SK-N-SH treated with all-trans-retinoic acid at 6 μM for 48 hours (cell line): ENCODE results near the gene DEDD2.
"Not testable (repeated sequence)": the region's sequence is repeated elsewhere in the genome, so short reads cannot be mapped to it uniquely, and the experiment has no call there.

ENCODE experiments used
- ATAC-seq: fragments of 200-7000 bp; cut with Tn5 transposase; 3 replicates; pipeline ENCODE4 v1.9.1; 2020; ENCODE audit warnings: mild to moderate bottlenecking, moderate library complexity
- ARNTL ChIP-seq: fragments of 450-650 bp; formaldehyde crosslinking; IDR thresholded peaks from 2 replicates; pipeline ENCODE4 v1.5.0; 2020; ENCODE audit warnings: low read depth, mild to moderate bottlenecking, moderate library complexity, borderline replicate concordance
- BACH2 ChIP-seq: fragments of 250-450 bp; sonication (Bioruptor Pico); IDR thresholded peaks from 2 replicates; pipeline ENCODE4 v1.9.0; 2021; ENCODE audit warnings: mild to moderate bottlenecking, borderline replicate concordance
- CSDC2 ChIP-seq: fragments of 250-450 bp; sonication (Bioruptor Pico); IDR thresholded peaks from 2 replicates; pipeline ENCODE4 v1.5.0; 2020; ENCODE audit warnings: mild to moderate bottlenecking, moderate library complexity
- CSRNP3 ChIP-seq: fragments of 250-450 bp; sonication (Bioruptor Pico); IDR thresholded peaks from 2 replicates; pipeline ENCODE4 v1.5.1; 2021; ENCODE audit warnings: mild to moderate bottlenecking, moderate library complexity
- GLIS3 ChIP-seq: fragments of 250-450 bp; sonication (Bioruptor Pico); IDR thresholded peaks from 2 replicates; pipeline ENCODE4 v1.5.0; 2020; ENCODE audit warnings: mild to moderate bottlenecking, moderate library complexity
- ISL1 ChIP-seq: fragments of 250-450 bp; sonication (Bioruptor Pico); IDR thresholded peaks from 2 replicates; pipeline ENCODE4 v2.1.2; 2022; ENCODE audit warnings: mild to moderate bottlenecking, moderate library complexity
- OSR1 ChIP-seq: fragments of 250-450 bp; sonication (Bioruptor Pico); IDR thresholded peaks from 2 replicates; pipeline ENCODE4 v1.8.0; 2022; ENCODE audit warnings: moderate library complexity, mild to moderate bottlenecking, inconsistent platforms
- PATZ1 ChIP-seq: fragments of 250-450 bp; sonication (Bioruptor Pico); IDR thresholded peaks from 2 replicates; pipeline ENCODE4 v1.8.0; 2020; ENCODE audit warnings: mild to moderate bottlenecking, moderate library complexity, borderline replicate concordance
- POU6F1 ChIP-seq: fragments of 250-450 bp; sonication (Bioruptor Pico); IDR thresholded peaks from 2 replicates; pipeline ENCODE4 v1.8.0; 2021; ENCODE audit warnings: low read depth, mild to moderate bottlenecking, moderate library complexity, borderline replicate concordance
- PPARA ChIP-seq: fragments of 250-450 bp; sonication (Bioruptor Pico); IDR thresholded peaks from 2 replicates; pipeline ENCODE4 v1.5.0; 2020; ENCODE audit warnings: mild to moderate bottlenecking, borderline replicate concordance
- RARB ChIP-seq: fragments of 250-450 bp; sonication (Bioruptor Pico); IDR thresholded peaks from 2 replicates; pipeline ENCODE4 v1.8.0; 2021; ENCODE audit warnings: mild to moderate bottlenecking, moderate library complexity
- TCF4 ChIP-seq: fragments of 250-450 bp; sonication (Bioruptor Pico); IDR thresholded peaks from 2 replicates; pipeline ENCODE4 v1.8.0; 2021; ENCODE audit warnings: mild to moderate bottlenecking, moderate library complexity, borderline replicate concordance
- TOX ChIP-seq: fragments of 250-450 bp; sonication (Bioruptor Pico); IDR thresholded peaks from 2 replicates; pipeline ENCODE4 v1.8.0; 2021; ENCODE audit warnings: mild to moderate bottlenecking, moderate library complexity, borderline replicate concordance
- ZC3H10 ChIP-seq: fragments of 250-450 bp; sonication (Bioruptor Pico); IDR thresholded peaks from 2 replicates; pipeline ENCODE4 v1.5.1; 2021; ENCODE audit warnings: mild to moderate bottlenecking, moderate library complexity
- ZFP3 ChIP-seq: fragments of 250-450 bp; sonication (Bioruptor Pico); IDR thresholded peaks from 2 replicates; pipeline ENCODE4 v1.5.0; 2020; ENCODE audit warnings: mild to moderate bottlenecking, moderate library complexity
- ZFP30 ChIP-seq: fragments of 450-650 bp; formaldehyde crosslinking; IDR thresholded peaks from 2 replicates; pipeline ENCODE4 v1.5.0; 2022; ENCODE audit warnings: mild to moderate bottlenecking, moderate library complexity
- ZNF565 ChIP-seq: fragments of 450-650 bp; formaldehyde crosslinking; conservative IDR thresholded peaks from 2 replicates; pipeline ENCODE4 v1.5.0; 2020; ENCODE audit warnings: low read depth, mild to moderate bottlenecking, moderate library complexity
- ZNF70 ChIP-seq: fragments of 450-650 bp; formaldehyde crosslinking; IDR thresholded peaks from 2 replicates; pipeline ENCODE4 v1.5.0; 2020; ENCODE audit warnings: mild to moderate bottlenecking, moderate library complexity
- ZNF8 ChIP-seq: fragments of 450-650 bp; formaldehyde crosslinking; IDR thresholded peaks from 2 replicates; pipeline ENCODE4 v1.5.0; 2020; ENCODE audit warnings: mild to moderate bottlenecking, moderate library complexity

Gene DEDD2

GRCh38 chr19:42217520-42218437 lies at the start of gene DEDD2:
Gene DEDD2 (minus strand): TSS chr19:42217677. CDS start chr19:42217007, 670 bp downstream.
- ATAC-seq, result peak; percentile 72
- TF ChIP-seq TCF4 (CRISPR knock-in tag) (no peak), CSRNP3 (CRISPR knock-in tag) (no peak), CSDC2 (CRISPR knock-in tag) (no peak), ARNTL (CRISPR knock-in tag) (no peak), PPARA (CRISPR knock-in tag) (no peak), ZFP3 (CRISPR knock-in tag) (no peak), OSR1 (no peak)

GRCh38 chr19:42266928-42267603 lies 49.6 kb upstream of the DEDD2 start:
- not testable (repeated sequence) for ATAC-seq

GRCh38 chr19:42266105-42266504 lies 48.6 kb upstream of the DEDD2 start:
- ATAC-seq, result not testable (repeated sequence)

GRCh38 chr19:42261763-42262162 lies 44.3 kb upstream of the DEDD2 start:
- no peak for TF ChIP-seq RARB
- TF ChIP-seq ZNF565 (CRISPR knock-in tag), result no peak
- TF ChIP-seq ZC3H10 (CRISPR knock-in tag), result no peak
- TF ChIP-seq GLIS3 (CRISPR knock-in tag), result no peak
- TF ChIP-seq POU6F1 (CRISPR knock-in tag), result no peak
- TF ChIP-seq BACH2 (CRISPR knock-in tag), result no peak
- TF ChIP-seq ARNTL (CRISPR knock-in tag), result no peak
- no peak for TF ChIP-seq TOX (CRISPR knock-in tag)
- no peak for TF ChIP-seq ZFP30 (CRISPR knock-in tag)
- no peak for TF ChIP-seq ZNF70 (CRISPR knock-in tag)
- TF ChIP-seq CSDC2 (CRISPR knock-in tag), result no peak
- TF ChIP-seq PPARA (CRISPR knock-in tag), result no peak
- TF ChIP-seq ZNF8 (CRISPR knock-in tag), result no peak
- ATAC-seq, result peak; percentile 25; the same call in 2 of the 3 replicates

- ATAC-seq, result not testable (repeated sequence)
Measured at GRCh38 chr19:42257842-42258241, 40.4 kb upstream of the DEDD2 start.

- TF ChIP-seq PATZ1 (CRISPR knock-in tag) (peak; percentile 41; the same call in 1 of the 2 replicates), ISL1 (no peak)
- TF ChIP-seq, all 23 proteins: peak for 1
- ATAC-seq, result peak; percentile 61
Measured at GRCh38 chr19:42255766-42256745, 38.6 kb upstream of the DEDD2 start.
